ENCODE results near the gene LRRC45. TPM values are rescaled to one million over a fixed set of nuclear protein-coding genes. Genes with fewer than 3 reads are reported as not detected.

LRRC45 gene
- total RNA-seq, 6 experiments from 2014 or later, result 6.8 to 10.5 (median 10.0) TPM

GRCh38 chr17:82062076-82062983 lies 39.2 kb downstream of the LRRC45 start:
- H3K36me3 Mint-ChIP-seq (ENCODE audit: low read depth), result peaks cover 4% of the 10 kb centered on the region; the same call in 1 of the 2 replicates
- H3K9me3 Mint-ChIP-seq, result no peaks in the 10 kb centered on the region
- H3K4me1 Mint-ChIP-seq (ENCODE audit: low read depth), result no peaks in the 10 kb centered on the region
- H3K27ac Mint-ChIP-seq, result no peak overlapping the region
- no peak overlapping the region for H3K4me3 Mint-ChIP-seq
- no peak for DNase-seq
- no peak for TF ChIP-seq CTCF (IDR thresholded peaks at IDR 0.05)
- peaks cover 8% of the 10 kb centered on the region; the same call in 1 of the 2 replicates for H3K27me3 Mint-ChIP-seq (ENCODE audit: insufficient read depth)

- TF ChIP-seq CTCF (IDR thresholded peaks at IDR 0.05), result no peak
- H3K4me1 Mint-ChIP-seq (ENCODE audit: low read depth), result no peaks in the 10 kb centered on the region
- peaks cover 4% of the 10 kb centered on the region; the same call in 1 of the 2 replicates for H3K36me3 Mint-ChIP-seq (ENCODE audit: low read depth)
Observed at GRCh38 chr17:82062984-82063368, 39.9 kb downstream of the LRRC45 start.

DNA sequence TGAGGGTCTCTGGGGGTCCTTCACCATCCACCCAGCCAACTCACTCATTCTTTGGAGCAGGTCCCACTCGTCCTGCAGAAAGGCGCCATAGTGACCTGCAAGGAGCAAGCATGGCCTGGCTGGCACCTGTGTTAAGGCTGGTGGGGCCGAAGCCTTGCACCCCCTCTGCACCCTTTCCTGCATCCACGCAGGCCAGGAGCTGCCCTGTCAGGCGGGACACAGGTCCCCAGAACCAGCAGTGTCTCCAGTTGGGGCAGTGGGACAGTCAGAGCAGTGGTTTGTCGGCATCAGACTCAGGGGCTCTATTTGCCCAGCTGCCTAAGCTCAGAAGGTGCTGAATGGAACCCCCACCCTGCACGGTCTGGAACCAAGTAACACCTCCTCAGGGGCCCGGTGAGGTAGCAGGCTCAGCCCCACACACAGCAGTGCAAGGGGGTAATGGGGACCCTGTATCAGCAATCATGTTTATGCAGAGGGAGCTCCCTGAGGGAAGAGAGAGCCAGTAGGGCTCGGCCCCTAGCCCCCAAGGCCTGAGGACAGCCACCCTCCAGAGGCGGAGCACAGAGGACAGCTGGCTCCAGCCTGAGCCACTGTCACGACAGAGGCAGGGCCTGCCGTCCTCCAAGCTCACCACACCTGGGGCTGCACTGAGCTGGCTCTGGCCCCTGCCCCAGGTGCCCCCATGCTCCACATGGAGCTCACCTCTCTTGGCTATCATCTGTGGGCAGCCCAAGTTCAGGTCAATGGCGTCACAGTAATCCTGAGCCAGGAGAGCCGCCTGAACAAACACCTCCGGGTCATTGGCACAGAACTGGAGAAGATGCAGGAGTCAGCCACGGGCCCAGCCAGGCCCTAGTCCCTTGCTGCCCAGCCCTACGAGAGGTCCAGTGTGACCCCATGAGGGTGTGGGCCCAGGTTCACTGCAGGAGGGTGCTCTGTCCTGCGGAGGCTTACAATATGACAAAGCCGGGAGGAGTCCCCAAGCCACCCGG lies 40.6 kb downstream of the LRRC45 start:
- no peaks in the 10 kb centered on the region for H3K9me3 Mint-ChIP-seq
- peaks cover 8% of the 10 kb centered on the region; the same call in 1 of the 2 replicates for H3K27me3 Mint-ChIP-seq (ENCODE audit: insufficient read depth)
- TF ChIP-seq CTCF (IDR thresholded peaks at IDR 0.05), result no peak
- DNase-seq, result no peak
- H3K36me3 Mint-ChIP-seq (ENCODE audit: low read depth), result peaks cover 4% of the 10 kb centered on the region; the same call in 1 of the 2 replicates
- peak overlapping the region; percentile 76 for H3K4me3 Mint-ChIP-seq
- H3K4me1 Mint-ChIP-seq (ENCODE audit: low read depth), result no peaks in the 10 kb centered on the region
- H3K27ac Mint-ChIP-seq, result no peak overlapping the region

More at GRCh38 chr17:82062984-82063368, 39.9 kb downstream of the LRRC45 start:
- peaks cover 8% of the 10 kb centered on the region; the same call in 1 of the 2 replicates for H3K27me3 Mint-ChIP-seq (ENCODE audit: insufficient read depth)
- no peak overlapping the region for H3K4me3 Mint-ChIP-seq
- no peak for DNase-seq
- H3K9me3 Mint-ChIP-seq, result no peaks in the 10 kb centered on the region
- no peak overlapping the region for H3K27ac Mint-ChIP-seq

DNA sequence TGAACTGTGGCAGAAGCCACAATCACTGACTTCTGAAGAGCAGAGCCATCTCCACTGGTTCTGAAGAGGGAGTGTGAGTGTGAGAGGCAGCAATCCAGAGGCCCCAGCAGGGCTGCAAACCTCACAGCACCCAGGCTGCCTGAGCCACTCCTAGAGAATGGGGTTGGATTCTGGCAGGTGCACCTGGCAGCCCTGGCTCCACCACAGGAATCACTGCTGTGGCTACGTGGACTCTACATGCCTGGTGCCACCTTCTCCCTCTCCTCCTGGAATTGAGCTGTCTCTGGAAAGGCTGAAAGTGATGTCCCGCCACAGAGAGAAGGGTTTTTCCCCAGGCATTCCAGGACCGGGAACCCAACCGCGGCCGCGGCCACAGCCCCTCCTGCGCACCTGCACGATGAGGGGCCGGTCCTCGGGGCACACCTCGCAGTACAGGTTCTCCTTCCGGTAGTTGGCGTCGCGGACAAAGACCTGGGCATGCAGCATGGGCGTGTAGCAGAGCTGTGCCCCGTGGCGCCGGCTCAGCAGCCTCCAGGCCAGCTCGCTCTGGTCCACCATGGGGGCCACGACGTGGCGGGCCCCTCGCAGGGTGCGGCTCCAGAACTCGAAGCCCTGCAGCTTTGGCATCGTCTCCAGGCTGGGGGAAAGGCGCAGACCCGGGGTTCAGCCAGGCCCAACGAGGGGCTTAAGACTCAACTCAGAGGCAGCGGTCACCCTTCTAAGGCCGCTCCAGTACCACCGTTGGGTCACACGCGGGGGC lies 41.5 kb downstream of the LRRC45 start:
- no peak for TF ChIP-seq CTCF (IDR thresholded peaks at IDR 0.05)
- Mint-ChIP-seq H3K27me3 (ENCODE audit: insufficient read depth) (peaks cover 8% of the 10 kb centered on the region; the same call in 1 of the 2 replicates), H3K27ac (0 out of 2 replicates have a peak overlapping the region, but pooled peaks have one; percentile 7)

More for the DNA sequence above, 41.5 kb downstream of the LRRC45 start:
- DNase-seq, result no peak
- no peaks in the 10 kb centered on the region for H3K9me3 Mint-ChIP-seq
- no peaks in the 10 kb centered on the region for H3K4me1 Mint-ChIP-seq (ENCODE audit: low read depth)
- peak overlapping the region; percentile 76 for H3K4me3 Mint-ChIP-seq
- peaks cover 4% of the 10 kb centered on the region; the same call in 1 of the 2 replicates for H3K36me3 Mint-ChIP-seq (ENCODE audit: low read depth)
